HL-60 (cell line): ENCODE data around the gene FNDC5.

Source experiments
- DNase-seq, 2 experiments: peaks; one replicate each; pipeline ENCODE4 v3.0.0-alpha.2; 2010 to 2020; ENCODE audit warnings: low read depth in 1 of 2, low spot score in 1 of 2
- H3K27ac ChIP-seq: fragments of 250-450 bp; sonication (Bioruptor Pico); replicated peaks from 2 replicates; pipeline ENCODE4 v1.5.1; 2020; ENCODE audit warnings: mild to moderate bottlenecking, moderate library complexity
- H3K27me3 ChIP-seq: fragments of 250-450 bp; sonication (Bioruptor Pico); 2 replicates; pipeline ENCODE4 v1.5.1; 2021; ENCODE audit warnings: mild to moderate bottlenecking, moderate library complexity; ENCODE audit not compliant: insufficient read depth, poor library complexity, severe bottlenecking
- H3K4me3 ChIP-seq: replicated peaks from 2 replicates; pipeline ENCODE4 v1.5.1; 2011; ENCODE audit warnings: mild to moderate bottlenecking, control low read depth, low read length; ENCODE audit not compliant: insufficient read depth
- CTCF ChIP-seq: IDR thresholded peaks from one replicate; pipeline ENCODE4 v1.5.1; 2011; ENCODE audit warnings: low read length, control low read depth, inconsistent platforms; ENCODE audit not compliant: insufficient read depth
- GABPA ChIP-seq: IDR thresholded peaks from 2 replicates; pipeline ENCODE4 v1.6.1; 2012; ENCODE audit warnings: low read depth
- POLR2AphosphoS5 ChIP-seq: IDR thresholded peaks from 2 replicates; pipeline ENCODE4 v1.6.1; 2012; ENCODE audit warnings: low read depth
- REST ChIP-seq: IDR thresholded peaks from 2 replicates; pipeline ENCODE4 v1.6.1; 2012; ENCODE audit warnings: low read depth; ENCODE audit not compliant: insufficient replicate concordance
- SPI1 ChIP-seq: IDR thresholded peaks from 2 replicates; pipeline ENCODE4 v1.6.1; 2012; ENCODE audit warnings: low read depth, mild to moderate bottlenecking, borderline replicate concordance

FNDC5 gene

GRCh38 chr1:32889731-32890278 lies 19.1 kb upstream of the FNDC5 start:
- H3K27me3 ChIP-seq: peaks cover 46% of the 10 kb centered on the region
- H3K27ac ChIP-seq: no peak overlapping the region
- H3K4me3 ChIP-seq: no peak overlapping the region
- no peak for DNase-seq
- TF ChIP-seq POLR2AphosphoS5: no peak
- no peak for TF ChIP-seq GABPA
- no peak for TF ChIP-seq REST
- TF ChIP-seq SPI1: no peak
- no peak for TF ChIP-seq CTCF

GRCh38 chr1:32888677-32889420 lies 18.1 kb upstream of the FNDC5 start:
- Histone ChIP-seq H3K4me3 (no peak overlapping the region), H3K27me3 (peaks cover 43% of the 10 kb centered on the region), H3K27ac (no peak overlapping the region)
- TF ChIP-seq GABPA (no peak), POLR2AphosphoS5 (no peak), CTCF (no peak), SPI1 (no peak), REST (no peak)
- DNase-seq: no peak

- DNase-seq: no peak
- Histone ChIP-seq H3K27ac (no peak overlapping the region), H3K27me3 (peaks cover 43% of the 10 kb centered on the region), H3K4me3 (no peak overlapping the region)
- TF ChIP-seq SPI1 (no peak), REST (no peak), CTCF (no peak), POLR2AphosphoS5 (no peak), GABPA (no peak)
Measured at GRCh38 chr1:32888134-32888533, 17.4 kb upstream of the FNDC5 start.
